MCF 10A (cell line): ENCODE measurements around the gene TMEM213. TPM values are rescaled to one million over a fixed set of nuclear protein-coding genes. Genes with fewer than 3 reads are reported as not detected.

Experiments used
- BruUV-seq: library from RNA; stranded (reverse); fragments of 400-500 nt; replicated peaks from 2 replicates; lab custom pipeline; 2021; lab: Mats Ljungman, UMichigan
- CTCF ChIA-PET: fragments of 300-600 bp; sonication (Branson Sonifier 250); formaldehyde crosslinking; extraction: SDS; loops from one replicate; lab custom pipeline; 2021; ENCODE audit warnings: antibody characterized with exemption, inconsistent platforms; lab: Yijun Ruan, JAX
- POLR2A ChIA-PET: fragments of 300-600, 350-650 bp; sonication (Branson Sonifier 250); formaldehyde crosslinking; extraction: SDS; loops from one replicate; lab custom pipeline; 2020; ENCODE audit warnings: antibody characterized with exemption, inconsistent platforms; lab: Yijun Ruan, JAX
- DNase-seq: peaks from one replicate; pipeline ENCODE4 v3.0.0-alpha.2; 2018; ENCODE audit not compliant: unreplicated experiment
- H3K27ac Mint-ChIP-seq: one replicate; pipeline ENCODE4 v1.8.0; 2022; ENCODE audit warnings: mild to moderate bottlenecking, low read depth, mixed read lengths; ENCODE audit not compliant: unreplicated experiment
- H3K27me3 Mint-ChIP-seq: one replicate; pipeline ENCODE4 v1.8.0; 2022; ENCODE audit warnings: mixed read lengths; ENCODE audit not compliant: insufficient read depth, unreplicated experiment
- H3K36me3 Mint-ChIP-seq: one replicate; pipeline ENCODE4 v1.8.0; 2022; ENCODE audit warnings: mild to moderate bottlenecking, moderate library complexity, mixed read lengths; ENCODE audit not compliant: insufficient read depth, unreplicated experiment
- H3K4me1 Mint-ChIP-seq: one replicate; pipeline ENCODE4 v1.8.0; 2022; ENCODE audit warnings: mixed read lengths; ENCODE audit not compliant: insufficient read depth, unreplicated experiment
- H3K4me3 Mint-ChIP-seq: one replicate; pipeline ENCODE4 v1.8.0; 2022; ENCODE audit warnings: mild to moderate bottlenecking, moderate library complexity, mixed read lengths; ENCODE audit not compliant: unreplicated experiment
- H3K9me3 Mint-ChIP-seq: one replicate; pipeline ENCODE4 v1.8.0; 2022; ENCODE audit warnings: mixed read lengths; ENCODE audit not compliant: unreplicated experiment
- CTCF ChIP-seq: fragments of 200-600 bp; IDR thresholded peaks from one replicate; pipeline ENCODE4 v1.8.0; 2022; ENCODE audit warnings: antibody characterized with exemption, mild to moderate bottlenecking; ENCODE audit not compliant: unreplicated experiment
- intact Hi-C: fragments of 100-400 bp; cut with micrococcal nuclease; formaldehyde crosslinking; loops from 2 replicates; pipeline ENCODE4 v1.14.1; 2022
- total RNA-seq: library from RNA; stranded (reverse); gene quantifications from 2 replicates; pipeline ENCODE4 v1.2.3, GENCODE V29; 2022

Gene TMEM213
- total RNA-seq, 1 experiment from 2014 or later, result not detected

DNA sequence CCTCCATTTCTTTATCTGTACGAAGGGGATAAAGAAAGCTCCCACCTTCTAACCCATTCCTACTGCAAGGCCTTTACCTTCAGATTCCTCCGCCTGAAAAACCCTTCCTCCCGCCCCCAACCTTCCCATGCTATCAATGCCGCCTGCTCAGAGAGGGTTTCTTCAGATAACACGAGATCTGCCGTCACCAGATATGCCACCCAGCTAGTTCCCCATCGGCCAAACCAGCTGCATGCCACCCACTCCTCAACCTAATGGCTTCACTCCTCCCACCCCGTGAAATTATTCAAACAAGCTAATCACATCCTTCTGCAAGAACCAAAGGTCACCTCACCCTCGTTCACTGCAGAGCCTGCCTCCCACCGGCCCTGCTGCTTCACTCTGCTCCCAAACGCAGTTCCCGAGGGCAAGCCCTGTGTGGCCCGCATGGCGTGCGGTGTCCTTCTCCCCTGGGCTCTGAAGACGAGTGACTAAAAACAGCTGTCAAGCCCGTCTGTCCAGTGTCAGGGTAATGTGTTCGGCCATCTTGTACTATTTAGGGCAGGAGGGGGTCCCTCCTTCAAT is 46.8 kb upstream of the TMEM213 start:
- POLR2A ChIA-PET, result no interaction called here
- CTCF ChIA-PET, result interaction anchor here (0.9 to 1.5 kb wide), 2 partner anchors 848 to 1095 kb away, joined by 4 to 5 read pairs; no protein-coding TSS in a partner anchor
- Mint-ChIP-seq H3K9me3 (no peaks in the 10 kb centered on the region), H3K4me1 (peaks cover 9% of the 10 kb centered on the region), H3K4me3 (no peak overlapping the region), H3K27me3 (no peaks in the 10 kb centered on the region), H3K36me3 (no peaks in the 10 kb centered on the region), H3K27ac (no peak overlapping the region)
- DNase-seq, result no peak
- BruUV-seq, result no TSS peak
- intact Hi-C loops, result no loop called here
- TF ChIP-seq CTCF, result no peak

GRCh38 chr7:138752518-138753149 is 45.2 kb upstream of the TMEM213 start:
- intact Hi-C loops, result no loop called here
- DNase-seq, result peak; percentile 78
- Mint-ChIP-seq H3K27me3 (no peaks in the 10 kb centered on the region), H3K4me3 (no peak overlapping the region), H3K4me1 (peaks cover 18% of the 10 kb centered on the region), H3K27ac (peak overlapping the region; percentile 64), H3K36me3 (no peaks in the 10 kb centered on the region), H3K9me3 (no peaks in the 10 kb centered on the region)
- ChIA-PET POLR2A (no interaction called here), CTCF (interaction anchor here (0.6 to 1.5 kb wide), 2 partner anchors 310 to 849 kb away, joined by 4 read pairs; no protein-coding TSS in a partner anchor)
- no TSS peak for BruUV-seq
- TF ChIP-seq CTCF, result no peak

- ChIA-PET CTCF (no interaction called here), POLR2A (no interaction called here)
- Mint-ChIP-seq H3K4me1 (peaks cover 18% of the 10 kb centered on the region), H3K9me3 (no peaks in the 10 kb centered on the region), H3K4me3 (no peak overlapping the region), H3K27ac (peak overlapping the region; percentile 64), H3K36me3 (no peaks in the 10 kb centered on the region), H3K27me3 (no peaks in the 10 kb centered on the region)
- no peak for DNase-seq
- TF ChIP-seq CTCF, result no peak
- intact Hi-C loops, result no loop called here
- BruUV-seq, result no TSS peak
These were observed 44.7 kb upstream of the TMEM213 start for GRCh38 chr7:138753150-138753518.

DNA sequence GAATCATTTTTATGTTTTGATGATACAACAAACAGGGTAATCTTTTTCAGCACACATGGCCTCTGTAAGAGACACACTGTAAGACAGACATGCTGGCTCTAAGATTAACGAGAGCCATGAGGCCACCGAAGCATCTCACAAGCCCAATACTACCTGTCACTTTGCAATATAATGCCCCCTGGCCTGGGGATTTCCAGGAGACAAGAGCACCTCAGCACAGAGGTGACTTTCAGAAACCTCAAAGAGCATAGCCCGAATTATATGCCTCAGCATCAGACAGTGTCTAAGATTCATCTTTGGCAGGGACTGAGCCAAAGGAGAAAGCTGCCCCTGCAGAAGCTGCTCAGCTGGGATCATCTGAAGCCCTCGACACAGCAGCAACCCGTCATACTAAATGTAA is 44.2 kb upstream of the TMEM213 start:
- ChIA-PET POLR2A (interaction anchor here (0.6 kb wide), 1 partner anchor 53 kb away, joined by 3 read pairs; no protein-coding TSS in a partner anchor), CTCF (no interaction called here)
- intact Hi-C loops, result no loop called here
- peaks cover 18% of the 10 kb centered on the region for H3K4me1 Mint-ChIP-seq
- DNase-seq, result no peak
- no peaks in the 10 kb centered on the region for H3K27me3 Mint-ChIP-seq
- BruUV-seq, result no TSS peak
- no peak overlapping the region for H3K4me3 Mint-ChIP-seq
- no peak for TF ChIP-seq CTCF
- no peak overlapping the region for H3K27ac Mint-ChIP-seq
- no peaks in the 10 kb centered on the region for H3K36me3 Mint-ChIP-seq
- H3K9me3 Mint-ChIP-seq, result no peaks in the 10 kb centered on the region
